GF-D8 (cell line): Measurements from ENCODE around the gene FMNL2.
A peak's percentile ranks its signal among the peaks of the same experiment; 100 is the strongest.

Experiments used
- DNase-seq: peaks from one replicate; lab custom pipeline; 2025; lab: John Stamatoyannopoulos, UW

Gene FMNL2

GRCh38 chr2:152523091-152523490 lies 188.1 kb downstream of the FMNL2 start:
- DNase-seq, result no peak

- DNase-seq, result no peak
Measured at GRCh38 chr2:152525277-152525838, 190.4 kb downstream of the FMNL2 start.

GRCh38 chr2:152529420-152530115 lies 194.6 kb downstream of the FMNL2 start:
- no peak for DNase-seq

GRCh38 chr2:152532241-152532640 lies 197.3 kb downstream of the FMNL2 start:
- no peak for DNase-seq

GRCh38 chr2:152534460-152535135 lies 199.6 kb downstream of the FMNL2 start:
- no peak for DNase-seq

- DNase-seq, result peak; percentile 16
Measured at GRCh38 chr2:152537081-152537651, 202.2 kb downstream of the FMNL2 start.

GRCh38 chr2:152539424-152539823 lies 204.4 kb downstream of the FMNL2 start:
- no peak for DNase-seq

- no peak for DNase-seq
Measured at GRCh38 chr2:152541712-152542111, 206.7 kb downstream of the FMNL2 start.

- no peak for DNase-seq
Measured at GRCh38 chr2:152542337-152542994, 207.5 kb downstream of the FMNL2 start.

GRCh38 chr2:152542995-152543481 lies 208.1 kb downstream of the FMNL2 start:
- no peak for DNase-seq

GRCh38 chr2:152543717-152544116 lies 208.7 kb downstream of the FMNL2 start:
- DNase-seq, result no peak

- no peak for DNase-seq
Measured at GRCh38 chr2:152544638-152545037, 209.7 kb downstream of the FMNL2 start.

- DNase-seq, result no peak
Measured at GRCh38 chr2:152546230-152546837, 211.4 kb downstream of the FMNL2 start.

GRCh38 chr2:152548111-152548875 lies 213.3 kb downstream of the FMNL2 start:
- DNase-seq, result no peak

GRCh38 chr2:152548996-152549395 lies 214.0 kb downstream of the FMNL2 start:
- no peak for DNase-seq

- no peak for DNase-seq
Measured at GRCh38 chr2:152549423-152549822, 214.4 kb downstream of the FMNL2 start.

GRCh38 chr2:152550386-152550785 lies 215.4 kb downstream of the FMNL2 start:
- no peak for DNase-seq

GRCh38 chr2:152552888-152553287 lies 217.9 kb downstream of the FMNL2 start:
- DNase-seq, result no peak

- DNase-seq, result no peak
Measured at GRCh38 chr2:152553518-152553917, 218.5 kb downstream of the FMNL2 start.

GRCh38 chr2:152555048-152555447 lies 220.1 kb downstream of the FMNL2 start:
- DNase-seq, result no peak

GRCh38 chr2:152556506-152556905 lies 221.5 kb downstream of the FMNL2 start:
- DNase-seq, result no peak
